ENCODE results near the gene CIB4. TPM values are rescaled to one million over a fixed set of nuclear protein-coding genes. Genes with fewer than 3 reads are reported as not detected.

The CIB4 gene
- total RNA-seq (2012; rRNA removed) = not detected in 2 replicates

DNA sequence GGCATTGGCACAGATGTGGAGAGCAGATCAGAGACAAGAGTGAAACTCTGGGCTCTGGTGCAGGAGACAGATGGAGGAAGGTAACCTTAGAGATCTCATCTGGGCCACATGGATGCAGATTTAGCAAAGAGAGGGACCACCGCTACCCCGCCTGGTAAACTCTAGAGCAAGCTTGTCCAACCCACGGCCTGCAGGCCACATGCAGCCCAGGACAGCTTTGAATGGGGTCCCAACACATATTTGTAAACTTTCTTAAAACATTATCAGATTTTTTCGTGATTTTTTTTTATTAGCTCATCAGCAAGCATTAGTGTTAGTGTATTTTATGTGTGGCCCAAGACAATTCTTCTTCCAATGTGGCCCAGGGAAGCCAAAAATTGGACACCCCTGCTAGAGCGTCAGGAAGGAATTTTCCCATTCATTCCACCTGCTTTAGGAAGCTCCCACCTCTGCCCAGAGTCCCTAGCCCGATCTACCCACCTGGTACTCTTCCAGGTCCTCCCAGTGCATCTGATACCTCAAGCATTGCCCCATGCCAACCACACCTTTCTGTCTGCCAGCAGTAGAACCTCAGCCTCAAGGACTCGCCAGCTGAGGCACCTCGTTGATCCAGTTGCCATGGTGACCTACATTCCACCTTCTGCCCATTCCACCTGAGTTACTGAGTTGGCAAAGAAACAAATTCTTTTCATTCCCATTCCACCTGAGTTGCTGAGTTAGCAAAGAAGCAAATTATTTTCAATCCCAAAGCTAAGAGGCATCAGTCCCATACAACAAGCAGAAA is at the start of gene CIB4:
Gene CIB4 (minus strand): TSS at position 586 of the 784 bp plus-strand sequence. CDS start 52 bp downstream, at position 534.
- Histone ChIP-seq H3K27me3 (ENCODE audit: control insufficient read depth, insufficient read depth, low read length) (peaks cover 71% of the 10 kb centered on the region), H3K4me3 (ENCODE audit: low read length) (no peak within 1 kb of the TSS)

GRCh38 chr2:26687801-26688200 is 46.6 kb upstream of the CIB4 start:
- Histone ChIP-seq H3K4me1 (ENCODE audit: control insufficient read depth, insufficient read depth, low read length) (no peaks in the 10 kb centered on the region), H3K4me3 (ENCODE audit: low read length) (no peak overlapping the region), H3K27me3 (ENCODE audit: control insufficient read depth, insufficient read depth, low read length) (peaks cover 87% of the 10 kb centered on the region), H3K36me3 (ENCODE audit: insufficient read depth, low read length) (no peaks in the 10 kb centered on the region), H3K4me2 (ENCODE audit: low read length) (no peak overlapping the region), H3K9ac (ENCODE audit: low read depth, low read length) (no peak overlapping the region), H3K9me3 (replicated peaks; ENCODE audit: low read length) (no peaks in the 10 kb centered on the region)

More for the DNA sequence above, at the start of gene CIB4:
- Histone ChIP-seq H3K9me3 (replicated peaks; ENCODE audit: low read length) (no peaks in the 10 kb centered on the region), H3K4me2 (ENCODE audit: low read length) (no peak within 1 kb of the TSS), H3K36me3 (ENCODE audit: insufficient read depth, low read length) (no peaks in the 10 kb centered on the region), H3K9ac (ENCODE audit: low read depth, low read length) (no peak within 1 kb of the TSS), H3K4me1 (ENCODE audit: control insufficient read depth, insufficient read depth, low read length) (no peaks in the 10 kb centered on the region)

- no peak overlapping the region for H3K4me2 ChIP-seq (ENCODE audit: low read length)
- H3K9ac ChIP-seq (ENCODE audit: low read depth, low read length) = no peak overlapping the region
- no peak overlapping the region for H3K4me3 ChIP-seq (ENCODE audit: low read length)
- H3K27me3 ChIP-seq (ENCODE audit: control insufficient read depth, insufficient read depth, low read length) = peaks cover 92% of the 10 kb centered on the region
- H3K4me1 ChIP-seq (ENCODE audit: control insufficient read depth, insufficient read depth, low read length) = no peaks in the 10 kb centered on the region
- no peaks in the 10 kb centered on the region for H3K9me3 ChIP-seq (replicated peaks; ENCODE audit: low read length)
- H3K36me3 ChIP-seq (ENCODE audit: insufficient read depth, low read length) = no peaks in the 10 kb centered on the region
These were observed 46.2 kb upstream of the CIB4 start for GRCh38 chr2:26687328-26687727.

- Histone ChIP-seq H3K36me3 (ENCODE audit: insufficient read depth, low read length) (no peaks in the 10 kb centered on the region), H3K9me3 (replicated peaks; ENCODE audit: low read length) (no peaks in the 10 kb centered on the region), H3K9ac (ENCODE audit: low read depth, low read length) (no peak overlapping the region), H3K4me3 (ENCODE audit: low read length) (no peak overlapping the region), H3K4me2 (ENCODE audit: low read length) (no peak overlapping the region), H3K4me1 (ENCODE audit: control insufficient read depth, insufficient read depth, low read length) (no peaks in the 10 kb centered on the region), H3K27me3 (ENCODE audit: control insufficient read depth, insufficient read depth, low read length) (peaks cover 90% of the 10 kb centered on the region)
These were observed 45.0 kb upstream of the CIB4 start for GRCh38 chr2:26685989-26686839.

- Histone ChIP-seq H3K4me2 (ENCODE audit: low read length) (no peak overlapping the region), H3K9me3 (replicated peaks; ENCODE audit: low read length) (no peaks in the 10 kb centered on the region), H3K4me3 (ENCODE audit: low read length) (no peak overlapping the region), H3K4me1 (ENCODE audit: control insufficient read depth, insufficient read depth, low read length) (no peaks in the 10 kb centered on the region), H3K9ac (ENCODE audit: low read depth, low read length) (no peak overlapping the region), H3K27me3 (ENCODE audit: control insufficient read depth, insufficient read depth, low read length) (peaks cover 90% of the 10 kb centered on the region), H3K36me3 (ENCODE audit: insufficient read depth, low read length) (no peaks in the 10 kb centered on the region)
These were observed 44.2 kb upstream of the CIB4 start for GRCh38 chr2:26685341-26685740.

DNA sequence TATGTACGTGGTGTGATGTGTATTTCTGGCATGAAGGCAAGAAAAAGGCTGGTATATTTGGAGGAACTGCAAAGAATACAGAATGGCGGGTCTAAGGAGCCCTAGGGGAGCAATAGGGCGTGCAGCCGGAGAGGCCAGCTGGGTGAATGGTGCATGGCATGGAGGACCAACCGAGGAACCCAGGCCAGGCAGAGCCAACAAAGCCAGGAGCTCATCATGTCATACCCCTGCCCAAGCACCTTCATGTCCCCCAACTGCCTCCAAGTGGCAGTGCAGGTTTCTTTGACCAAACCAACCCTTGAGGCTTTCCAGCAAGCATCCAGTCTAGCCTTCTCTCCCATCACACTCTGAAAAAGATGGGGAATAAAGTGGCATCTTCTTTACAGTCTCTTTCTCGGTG is 42.4 kb upstream of the CIB4 start:
- Histone ChIP-seq H3K36me3 (ENCODE audit: insufficient read depth, low read length) (no peaks in the 10 kb centered on the region), H3K27me3 (ENCODE audit: control insufficient read depth, insufficient read depth, low read length) (peaks cover 89% of the 10 kb centered on the region), H3K9me3 (replicated peaks; ENCODE audit: low read length) (no peaks in the 10 kb centered on the region), H3K4me2 (ENCODE audit: low read length) (no peak overlapping the region), H3K4me1 (ENCODE audit: control insufficient read depth, insufficient read depth, low read length) (no peaks in the 10 kb centered on the region), H3K9ac (ENCODE audit: low read depth, low read length) (no peak overlapping the region), H3K4me3 (ENCODE audit: low read length) (no peak overlapping the region)

DNA sequence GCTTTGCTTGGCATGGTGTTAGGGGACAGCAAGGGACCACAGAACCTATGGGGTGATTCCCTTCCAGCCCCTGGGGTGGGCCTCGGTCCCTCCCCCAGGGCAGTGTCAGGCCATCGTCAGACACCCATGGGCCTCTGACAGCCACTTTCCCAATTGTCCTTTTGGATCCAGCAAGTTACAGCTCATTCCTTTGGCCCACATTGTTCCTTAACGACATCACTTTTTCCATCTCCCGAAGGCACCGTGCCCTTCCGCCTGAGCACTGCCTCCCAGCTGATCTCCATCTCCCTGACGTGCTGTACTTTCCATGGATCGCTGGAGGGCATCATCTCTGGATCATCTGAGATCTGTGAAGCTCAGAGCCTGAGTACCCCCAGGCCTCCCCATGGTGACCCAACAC is 41.0 kb upstream of the CIB4 start:
- Histone ChIP-seq H3K36me3 (ENCODE audit: insufficient read depth, low read length) (no peaks in the 10 kb centered on the region), H3K4me1 (ENCODE audit: control insufficient read depth, insufficient read depth, low read length) (no peaks in the 10 kb centered on the region), H3K4me3 (ENCODE audit: low read length) (no peak overlapping the region), H3K4me2 (ENCODE audit: low read length) (no peak overlapping the region), H3K9me3 (replicated peaks; ENCODE audit: low read length) (no peaks in the 10 kb centered on the region), H3K9ac (ENCODE audit: low read depth, low read length) (no peak overlapping the region), H3K27me3 (ENCODE audit: control insufficient read depth, insufficient read depth, low read length) (peaks cover 89% of the 10 kb centered on the region)

GRCh38 chr2:26681656-26682055 is 40.5 kb upstream of the CIB4 start:
- no peaks in the 10 kb centered on the region for H3K4me1 ChIP-seq (ENCODE audit: control insufficient read depth, insufficient read depth, low read length)
- H3K4me3 ChIP-seq (ENCODE audit: low read length) = no peak overlapping the region
- H3K27me3 ChIP-seq (ENCODE audit: control insufficient read depth, insufficient read depth, low read length) = peaks cover 86% of the 10 kb centered on the region
- no peak overlapping the region for H3K4me2 ChIP-seq (ENCODE audit: low read length)
- no peaks in the 10 kb centered on the region for H3K36me3 ChIP-seq (ENCODE audit: insufficient read depth, low read length)
- no peaks in the 10 kb centered on the region for H3K9me3 ChIP-seq (replicated peaks; ENCODE audit: low read length)
- no peak overlapping the region for H3K9ac ChIP-seq (ENCODE audit: low read depth, low read length)

- no peak overlapping the region for H3K4me3 ChIP-seq (ENCODE audit: low read length)
- no peaks in the 10 kb centered on the region for H3K9me3 ChIP-seq (replicated peaks; ENCODE audit: low read length)
- H3K4me2 ChIP-seq (ENCODE audit: low read length) = no peak overlapping the region
- no peaks in the 10 kb centered on the region for H3K4me1 ChIP-seq (ENCODE audit: control insufficient read depth, insufficient read depth, low read length)
- no peaks in the 10 kb centered on the region for H3K36me3 ChIP-seq (ENCODE audit: insufficient read depth, low read length)
- H3K9ac ChIP-seq (ENCODE audit: low read depth, low read length) = no peak overlapping the region
- H3K27me3 ChIP-seq (ENCODE audit: control insufficient read depth, insufficient read depth, low read length) = peaks cover 77% of the 10 kb centered on the region
These were observed 38.7 kb upstream of the CIB4 start for GRCh38 chr2:26679867-26680266.

GRCh38 chr2:26678035-26678434 is 36.9 kb upstream of the CIB4 start:
- Histone ChIP-seq H3K9me3 (replicated peaks; ENCODE audit: low read length) (no peaks in the 10 kb centered on the region), H3K4me2 (ENCODE audit: low read length) (no peak overlapping the region), H3K36me3 (ENCODE audit: insufficient read depth, low read length) (no peaks in the 10 kb centered on the region), H3K9ac (ENCODE audit: low read depth, low read length) (no peak overlapping the region), H3K27me3 (ENCODE audit: control insufficient read depth, insufficient read depth, low read length) (peaks cover 77% of the 10 kb centered on the region), H3K4me1 (ENCODE audit: control insufficient read depth, insufficient read depth, low read length) (no peaks in the 10 kb centered on the region), H3K4me3 (ENCODE audit: low read length) (no peak overlapping the region)

DNA sequence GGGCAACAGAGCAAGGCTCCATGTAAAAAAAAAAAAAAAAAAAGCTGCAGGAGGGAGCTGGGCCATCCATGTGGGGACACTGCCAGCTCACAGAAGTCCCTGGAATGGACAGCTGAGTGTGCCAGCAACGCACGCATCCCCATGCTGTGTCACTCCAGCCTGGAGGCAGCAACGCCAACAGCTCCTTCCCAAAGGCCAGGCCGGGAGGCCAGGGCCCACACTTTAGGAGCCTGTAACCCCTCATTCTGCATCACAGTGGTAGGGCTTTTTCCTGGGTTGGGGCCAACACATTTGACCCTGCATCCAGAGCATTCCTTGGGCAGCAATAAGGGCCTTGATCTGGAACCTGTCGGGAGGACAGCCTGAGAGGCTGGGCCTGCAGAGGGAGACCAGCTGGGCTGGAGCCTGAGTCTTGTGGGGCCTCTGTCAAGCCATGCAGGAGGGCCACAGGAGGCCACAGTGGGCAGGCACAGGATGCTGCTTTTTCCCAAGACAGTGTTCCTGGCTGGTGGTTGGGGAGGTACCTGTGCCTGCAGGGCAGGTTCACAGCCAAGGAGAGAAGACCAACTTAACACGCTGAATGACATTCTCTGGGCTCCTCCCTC is 34.6 kb upstream of the CIB4 start:
- Histone ChIP-seq H3K4me1 (ENCODE audit: control insufficient read depth, insufficient read depth, low read length) (no peaks in the 10 kb centered on the region), H3K9ac (ENCODE audit: low read depth, low read length) (no peak overlapping the region), H3K4me2 (ENCODE audit: low read length) (no peak overlapping the region), H3K36me3 (ENCODE audit: insufficient read depth, low read length) (no peaks in the 10 kb centered on the region), H3K9me3 (replicated peaks; ENCODE audit: low read length) (no peaks in the 10 kb centered on the region), H3K27me3 (ENCODE audit: control insufficient read depth, insufficient read depth, low read length) (peaks cover 80% of the 10 kb centered on the region), H3K4me3 (ENCODE audit: low read length) (no peak overlapping the region)

Data from skeletal muscle satellite cell (primary cell).